ENCODE results near the gene NUP133. TPM values are rescaled to one million over a fixed set of nuclear protein-coding genes. Genes with fewer than 3 reads are reported as not detected.
"Not testable (repeated sequence)": the region's sequence is repeated elsewhere in the genome, so short reads cannot be mapped to it uniquely, and the experiment has no call there.

NUP133 gene
- total RNA-seq, 1 experiment from 2014 or later: 65.2 TPM

- BruUV-seq (replicated peaks): no TSS peak
- Mint-ChIP-seq H3K27ac (ENCODE audit: low read depth, unreplicated experiment) (no peak overlapping the region), H3K4me3 (ENCODE audit: unreplicated experiment) (no peak overlapping the region), H3K9me3 (ENCODE audit: unreplicated experiment) (no peaks in the 10 kb centered on the region), H3K4me1 (ENCODE audit: insufficient read depth, unreplicated experiment) (peaks cover 5% of the 10 kb centered on the region), H3K27me3 (ENCODE audit: insufficient read depth, unreplicated experiment) (peaks cover 12% of the 10 kb centered on the region), H3K36me3 (ENCODE audit: insufficient read depth, unreplicated experiment) (no peaks in the 10 kb centered on the region)
- no peak for DNase-seq (ENCODE audit: unreplicated experiment)
- POLR2A ChIA-PET: interaction anchor here (0.5 to 1.5 kb wide), 2 partner anchors 9 to 126 kb away, joined by 3 to 5 read pairs; no protein-coding TSS in a partner anchor
- TF ChIP-seq, protein P1, sequence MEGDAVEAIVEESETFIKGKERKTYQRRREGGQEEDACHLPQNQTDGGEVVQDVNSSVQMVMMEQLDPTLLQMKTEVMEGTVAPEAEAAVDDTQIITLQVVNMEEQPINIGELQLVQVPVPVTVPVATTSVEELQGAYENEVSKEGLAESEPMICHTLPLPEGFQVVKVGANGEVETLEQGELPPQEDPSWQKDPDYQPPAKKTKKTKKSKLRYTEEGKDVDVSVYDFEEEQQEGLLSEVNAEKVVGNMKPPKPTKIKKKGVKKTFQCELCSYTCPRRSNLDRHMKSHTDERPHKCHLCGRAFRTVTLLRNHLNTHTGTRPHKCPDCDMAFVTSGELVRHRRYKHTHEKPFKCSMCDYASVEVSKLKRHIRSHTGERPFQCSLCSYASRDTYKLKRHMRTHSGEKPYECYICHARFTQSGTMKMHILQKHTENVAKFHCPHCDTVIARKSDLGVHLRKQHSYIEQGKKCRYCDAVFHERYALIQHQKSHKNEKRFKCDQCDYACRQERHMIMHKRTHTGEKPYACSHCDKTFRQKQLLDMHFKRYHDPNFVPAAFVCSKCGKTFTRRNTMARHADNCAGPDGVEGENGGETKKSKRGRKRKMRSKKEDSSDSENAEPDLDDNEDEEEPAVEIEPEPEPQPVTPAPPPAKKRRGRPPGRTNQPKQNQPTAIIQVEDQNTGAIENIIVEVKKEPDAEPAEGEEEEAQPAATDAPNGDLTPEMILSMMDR (IDR thresholded peaks at IDR 0.05; ENCODE audit: unreplicated experiment): no peak
- CTCF ChIA-PET: interaction anchor here (0.6 to 2.3 kb wide), 12 partner anchors 10 to 381 kb away, joined by 3 to 9 read pairs (median 4); no protein-coding TSS in a partner anchor
- intact Hi-C loops (cut with micrococcal nuclease): no loop called here
Measured at GRCh38 chr1:229420224-229420623, 87.9 kb downstream of the NUP133 start.

DNA sequence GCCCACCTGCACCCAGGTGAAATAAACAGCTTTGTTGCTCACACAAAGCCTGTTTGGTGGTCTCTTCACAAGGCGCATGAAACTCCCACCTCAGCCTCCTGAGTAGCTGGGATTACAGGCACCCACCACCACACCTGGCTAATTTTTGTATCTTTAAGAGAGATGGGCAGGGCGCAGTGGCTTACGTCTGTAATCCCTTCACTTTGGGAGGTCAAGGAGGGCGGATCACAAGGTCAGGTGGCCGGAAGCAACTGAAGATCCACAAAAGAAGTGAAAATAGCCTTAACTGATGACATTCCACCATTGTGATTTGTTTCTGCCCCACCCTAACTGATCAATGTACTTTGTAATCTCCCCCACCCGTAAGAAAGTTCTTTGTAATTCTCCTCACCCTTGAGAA is 89.6 kb downstream of the NUP133 start:
- POLR2A ChIA-PET; BruUV-seq (replicated peaks); H3K9me3 Mint-ChIP-seq (ENCODE audit: unreplicated experiment); H3K4me1 Mint-ChIP-seq (ENCODE audit: insufficient read depth, unreplicated experiment); DNase-seq (ENCODE audit: unreplicated experiment); H3K36me3 Mint-ChIP-seq (ENCODE audit: insufficient read depth, unreplicated experiment); H3K27ac Mint-ChIP-seq (ENCODE audit: low read depth, unreplicated experiment); H3K27me3 Mint-ChIP-seq (ENCODE audit: insufficient read depth, unreplicated experiment); H3K4me3 Mint-ChIP-seq (ENCODE audit: unreplicated experiment): not testable (repeated sequence)
- intact Hi-C loops (cut with micrococcal nuclease): loop anchor here (10.0 kb wide), 1 partner anchor 74 kb away; the partner anchor contains the start of gene CCSAP
- CTCF ChIA-PET: interaction anchor here (0.7 kb wide), 1 partner anchor 154 kb away, joined by 3 read pairs; no protein-coding TSS in a partner anchor

GRCh38 chr1:229412810-229413209 is 95.3 kb downstream of the NUP133 start:
- H3K4me1 Mint-ChIP-seq (ENCODE audit: insufficient read depth, unreplicated experiment); POLR2A ChIA-PET; H3K36me3 Mint-ChIP-seq (ENCODE audit: insufficient read depth, unreplicated experiment); H3K9me3 Mint-ChIP-seq (ENCODE audit: unreplicated experiment); DNase-seq (ENCODE audit: unreplicated experiment); BruUV-seq (replicated peaks); H3K4me3 Mint-ChIP-seq (ENCODE audit: unreplicated experiment); H3K27ac Mint-ChIP-seq (ENCODE audit: low read depth, unreplicated experiment): not testable (repeated sequence)
- intact Hi-C loops (cut with micrococcal nuclease): loop anchor here (10.0 kb wide), 1 partner anchor 68 kb away; the partner anchor contains the start of gene CCSAP
- CTCF ChIA-PET: interaction anchor here (1.1 kb wide), 2 partner anchors 11 to 69 kb away, joined by 3 to 4 read pairs; no protein-coding TSS in a partner anchor
- H3K27me3 Mint-ChIP-seq (ENCODE audit: insufficient read depth, unreplicated experiment): peaks cover 24% of the 10 kb centered on the region

DNA sequence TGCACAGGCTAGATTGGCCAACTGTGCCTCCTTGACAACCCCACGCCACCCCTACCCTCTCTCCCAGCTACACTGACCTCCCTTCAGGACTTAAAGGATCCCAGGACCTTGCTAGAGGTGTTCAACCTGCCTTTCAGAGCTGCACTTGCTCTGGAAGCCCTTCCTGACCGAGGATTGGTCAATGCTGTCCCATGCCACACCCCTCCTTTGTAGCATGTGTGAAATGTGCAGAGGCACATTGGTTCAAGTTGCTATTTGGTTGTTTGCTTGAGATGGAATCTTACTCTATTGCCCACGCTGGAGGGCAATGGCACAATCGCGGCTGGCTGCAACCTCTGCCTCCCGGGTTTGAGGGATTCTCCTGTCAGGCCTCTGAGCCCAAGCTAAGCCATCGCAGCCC is 96.1 kb downstream of the NUP133 start:
- BruUV-seq (replicated peaks): no TSS peak
- H3K4me3 Mint-ChIP-seq (ENCODE audit: unreplicated experiment): no peak overlapping the region
- no peak overlapping the region for H3K27ac Mint-ChIP-seq (ENCODE audit: low read depth, unreplicated experiment)
- CTCF ChIA-PET: interaction anchor here (0.5 to 1.1 kb wide), 4 partner anchors 12 to 154 kb away, joined by 3 to 4 read pairs (median 4); no protein-coding TSS in a partner anchor
- peaks cover 24% of the 10 kb centered on the region for H3K27me3 Mint-ChIP-seq (ENCODE audit: insufficient read depth, unreplicated experiment)
- POLR2A ChIA-PET: interaction anchor here (0.7 kb wide), 1 partner anchor 193 kb away, joined by 3 read pairs; no protein-coding TSS in a partner anchor
- H3K4me1 Mint-ChIP-seq (ENCODE audit: insufficient read depth, unreplicated experiment): peaks cover 7% of the 10 kb centered on the region
- H3K36me3 Mint-ChIP-seq (ENCODE audit: insufficient read depth, unreplicated experiment): no peaks in the 10 kb centered on the region
- no peak for DNase-seq (ENCODE audit: unreplicated experiment)
- no peaks in the 10 kb centered on the region for H3K9me3 Mint-ChIP-seq (ENCODE audit: unreplicated experiment)
- intact Hi-C loops (cut with micrococcal nuclease): loop anchor here (10.0 kb wide), 1 partner anchor 67 kb away; the partner anchor contains the start of gene CCSAP
- TF ChIP-seq, protein P1 (IDR thresholded peaks at IDR 0.05; ENCODE audit: unreplicated experiment): no peak

GRCh38 chr1:229411434-229412055 is 96.6 kb downstream of the NUP133 start:
- H3K4me3 Mint-ChIP-seq (ENCODE audit: unreplicated experiment): no peak overlapping the region
- POLR2A ChIA-PET: interaction anchor here (0.7 to 1.7 kb wide), 5 partner anchors 9 to 193 kb away, joined by 3 to 7 read pairs (median 5); no protein-coding TSS in a partner anchor

More at GRCh38 chr1:229411434-229412055, 96.6 kb downstream of the NUP133 start:
- no peak for DNase-seq (ENCODE audit: unreplicated experiment)
- H3K36me3 Mint-ChIP-seq (ENCODE audit: insufficient read depth, unreplicated experiment): no peaks in the 10 kb centered on the region
- H3K27me3 Mint-ChIP-seq (ENCODE audit: insufficient read depth, unreplicated experiment): peaks cover 26% of the 10 kb centered on the region
- BruUV-seq (replicated peaks): no TSS peak
- intact Hi-C loops (cut with micrococcal nuclease): loop anchor here (10.0 kb wide), 1 partner anchor 67 kb away; the partner anchor contains the start of gene CCSAP
- TF ChIP-seq, protein P1 (IDR thresholded peaks at IDR 0.05; ENCODE audit: unreplicated experiment): no peak
- H3K4me1 Mint-ChIP-seq (ENCODE audit: insufficient read depth, unreplicated experiment): peaks cover 7% of the 10 kb centered on the region
- H3K27ac Mint-ChIP-seq (ENCODE audit: low read depth, unreplicated experiment): no peak overlapping the region
- CTCF ChIA-PET: interaction anchor here (0.5 to 1.1 kb wide), 6 partner anchors 9 to 168 kb away, joined by 3 to 4 read pairs (median 3); no protein-coding TSS in a partner anchor
- no peaks in the 10 kb centered on the region for H3K9me3 Mint-ChIP-seq (ENCODE audit: unreplicated experiment)
